Smooth muscle cell (in vitro differentiated cells): ENCODE data around the gene MFSD2B. TPM values are rescaled to one million over a fixed set of nuclear protein-coding genes. Genes with fewer than 3 reads are reported as not detected.

Experiments
- DNase-seq: peaks from one replicate; lab custom pipeline; 2025; ENCODE audit not compliant: unreplicated experiment; lab: John Stamatoyannopoulos, UW
- H2AFZ ChIP-seq: fragments of 200-600 bp; sonication (generic); 2 replicates; pipeline ENCODE4 v1.6.0; 2016; ENCODE audit warnings: antibody characterized with exemption, low read depth, mild to moderate bottlenecking
- H3F3A ChIP-seq: fragments of 200-600 bp; sonication (generic); 2 replicates; pipeline ENCODE4 v1.6.0; 2017; ENCODE audit warnings: antibody characterized with exemption, low read depth
- H3K27ac ChIP-seq: fragments of 200-600 bp; sonication (generic); 2 replicates; pipeline ENCODE4 v1.5.1; 2016; ENCODE audit warnings: low read depth, mild to moderate bottlenecking
- H3K27me3 ChIP-seq: fragments of 200-600 bp; sonication (generic); 2 replicates; pipeline ENCODE4 v1.6.1; 2016; ENCODE audit warnings: low read depth, mild to moderate bottlenecking
- H3K36me3 ChIP-seq: fragments of 200-600 bp; sonication (generic); 2 replicates; pipeline ENCODE4 v1.5.1; 2016; ENCODE audit warnings: low read depth
- H3K4me1 ChIP-seq: fragments of 200-600 bp; sonication (generic); 2 replicates; pipeline ENCODE4 v1.5.1; 2016; ENCODE audit warnings: low read depth
- H3K4me2 ChIP-seq: fragments of 200-600 bp; sonication (generic); 2 replicates; pipeline ENCODE4 v1.6.0; 2016; ENCODE audit warnings: mild to moderate bottlenecking
- H3K4me3 ChIP-seq: fragments of 200-600 bp; sonication (generic); 2 replicates; pipeline ENCODE4 v1.5.1; 2016; ENCODE audit warnings: mild to moderate bottlenecking
- H3K79me2 ChIP-seq: fragments of 200-600 bp; sonication (generic); 2 replicates; pipeline ENCODE4 v1.6.0; 2016; ENCODE audit warnings: low read depth, mild to moderate bottlenecking
- H3K9ac ChIP-seq: fragments of 200-600 bp; sonication (generic); 2 replicates; pipeline ENCODE4 v1.6.0; 2016; ENCODE audit warnings: low read depth
- H3K9me3 ChIP-seq: fragments of 200-600 bp; sonication (generic); replicated peaks from 2 replicates; pipeline ENCODE4 v1.5.1; 2016; ENCODE audit warnings: low read depth
- H4K20me1 ChIP-seq: fragments of 200-600 bp; sonication (generic); 2 replicates; pipeline ENCODE4 v1.6.0; 2016; ENCODE audit warnings: low read depth
- WGBS: methylation state at CpG from one replicate; pipeline ENCODE4 v1.1.7; 2016; ENCODE audit warnings: low lambda C conversion rate; 5-methylcytosine and 5-hydroxymethylcytosine counted together
- polyA plus RNA-seq: library from polyadenylated mRNA; unstranded; fragments of >200 nt; fragmentation: Nextera tagmentation; extraction: Ambion mirVana; gene quantifications from 2 replicates; pipeline ENCODE4 v1.2.1, GENCODE V29; 2016
- total RNA-seq: library from RNA; depleted of rRNA; stranded (reverse); fragments of >200 nt; gene quantifications from 2 replicates; pipeline ENCODE4 v1.2.3, GENCODE V29; 2014
- TF ChIP-seq, protein P1 (sequence below): fragments of 200-600 bp; sonication (generic); IDR thresholded peaks from 2 replicates; pipeline ENCODE4 v1.5.1; 2017; ENCODE audit warnings: borderline replicate concordance, mild to moderate bottlenecking, antibody characterized with exemption; ENCODE audit not compliant: insufficient read depth, poor library complexity, severe bottlenecking

Gene MFSD2B
- total and polyA plus RNA-seq, 2 experiments from 2014 or later: 0.54 TPM; not detected in 1

GRCh38 chr2:23988371-23988770 is 21.5 kb upstream of the MFSD2B start:
- Histone ChIP-seq H3K27ac (no peak overlapping the region), H3K9me3 (no peaks in the 10 kb centered on the region), H4K20me1 (no peaks in the 10 kb centered on the region), H3F3A (no peaks in the 10 kb centered on the region), H3K4me2 (no peak overlapping the region), H3K79me2 (no peaks in the 10 kb centered on the region), H3K4me1 (peaks cover 5% of the 10 kb centered on the region), H3K9ac (no peak overlapping the region), H3K4me3 (no peak overlapping the region), H3K27me3 (no peaks in the 10 kb centered on the region), H3K36me3 (no peaks in the 10 kb centered on the region), H2AFZ (no peak overlapping the region)
- 94% methylated on average over 2 of the region's 2 CpGs for WGBS
- DNase-seq: no peak
- TF ChIP-seq, protein P1, sequence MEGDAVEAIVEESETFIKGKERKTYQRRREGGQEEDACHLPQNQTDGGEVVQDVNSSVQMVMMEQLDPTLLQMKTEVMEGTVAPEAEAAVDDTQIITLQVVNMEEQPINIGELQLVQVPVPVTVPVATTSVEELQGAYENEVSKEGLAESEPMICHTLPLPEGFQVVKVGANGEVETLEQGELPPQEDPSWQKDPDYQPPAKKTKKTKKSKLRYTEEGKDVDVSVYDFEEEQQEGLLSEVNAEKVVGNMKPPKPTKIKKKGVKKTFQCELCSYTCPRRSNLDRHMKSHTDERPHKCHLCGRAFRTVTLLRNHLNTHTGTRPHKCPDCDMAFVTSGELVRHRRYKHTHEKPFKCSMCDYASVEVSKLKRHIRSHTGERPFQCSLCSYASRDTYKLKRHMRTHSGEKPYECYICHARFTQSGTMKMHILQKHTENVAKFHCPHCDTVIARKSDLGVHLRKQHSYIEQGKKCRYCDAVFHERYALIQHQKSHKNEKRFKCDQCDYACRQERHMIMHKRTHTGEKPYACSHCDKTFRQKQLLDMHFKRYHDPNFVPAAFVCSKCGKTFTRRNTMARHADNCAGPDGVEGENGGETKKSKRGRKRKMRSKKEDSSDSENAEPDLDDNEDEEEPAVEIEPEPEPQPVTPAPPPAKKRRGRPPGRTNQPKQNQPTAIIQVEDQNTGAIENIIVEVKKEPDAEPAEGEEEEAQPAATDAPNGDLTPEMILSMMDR: no peak

GRCh38 chr2:23992931-23993330 is 17.0 kb upstream of the MFSD2B start:
- H3K27me3 ChIP-seq: no peaks in the 10 kb centered on the region
- H3K4me3 ChIP-seq: no peak overlapping the region
- DNase-seq: no peak
- peaks cover 9% of the 10 kb centered on the region for H3K4me1 ChIP-seq
- no peaks in the 10 kb centered on the region for H3K79me2 ChIP-seq
- no peak overlapping the region for H3K4me2 ChIP-seq
- H3F3A ChIP-seq: no peaks in the 10 kb centered on the region
- H2AFZ ChIP-seq: no peak overlapping the region
- no peak overlapping the region for H3K9ac ChIP-seq
- TF ChIP-seq, protein P1: no peak
- no peaks in the 10 kb centered on the region for H3K9me3 ChIP-seq
- WGBS: 70% methylated on average over 1 of the region's 1 CpG
- H3K27ac ChIP-seq: no peak overlapping the region
- H3K36me3 ChIP-seq: no peaks in the 10 kb centered on the region
- no peaks in the 10 kb centered on the region for H4K20me1 ChIP-seq

GRCh38 chr2:23993736-23994269 is 16.1 kb upstream of the MFSD2B start:
- Histone ChIP-seq H3K79me2 (no peaks in the 10 kb centered on the region), H2AFZ (no peak overlapping the region), H3K27ac (no peak overlapping the region), H3K36me3 (no peaks in the 10 kb centered on the region), H3K4me2 (no peak overlapping the region), H3K27me3 (no peaks in the 10 kb centered on the region), H3K4me1 (peaks cover 9% of the 10 kb centered on the region), H4K20me1 (no peaks in the 10 kb centered on the region), H3F3A (no peaks in the 10 kb centered on the region), H3K9me3 (no peaks in the 10 kb centered on the region), H3K4me3 (no peak overlapping the region), H3K9ac (no peak overlapping the region)
- no peak for DNase-seq
- TF ChIP-seq, protein P1: no peak
- WGBS: 89% methylated on average over 8 of the region's 8 CpGs

- Histone ChIP-seq H3K4me3 (no peak overlapping the region), H3K9me3 (no peaks in the 10 kb centered on the region), H3K27ac (no peak overlapping the region), H4K20me1 (no peaks in the 10 kb centered on the region), H3K4me1 (peaks cover 9% of the 10 kb centered on the region), H2AFZ (no peak overlapping the region), H3F3A (no peaks in the 10 kb centered on the region), H3K79me2 (no peaks in the 10 kb centered on the region), H3K4me2 (no peak overlapping the region), H3K27me3 (no peaks in the 10 kb centered on the region), H3K9ac (no peak overlapping the region), H3K36me3 (peaks cover 6% of the 10 kb centered on the region)
- no peak for DNase-seq
- WGBS: 61% methylated on average over 1 of the region's 1 CpG
- TF ChIP-seq, protein P1: no peak
Measured at GRCh38 chr2:23994567-23994966, 15.3 kb upstream of the MFSD2B start.
